Neural progenitor cell (in vitro differentiated cells): ENCODE results near the gene CERT1.

Source experiments
- CTCF ChIP-seq: fragments of 200-600 bp; sonication (generic); IDR thresholded peaks from 2 replicates; pipeline ENCODE4 v1.5.1; 2017; ENCODE audit warnings: antibody characterized with exemption, mild to moderate bottlenecking
- EZH2 ChIP-seq: fragments of 200-600 bp; sonication (generic); IDR thresholded peaks from 2 replicates; pipeline ENCODE4 v1.6.1; 2017; ENCODE audit warnings: antibody characterized with exemption, mild to moderate bottlenecking, moderate library complexity
- EZH2phosphoT487 ChIP-seq: fragments of 200-600 bp; sonication (generic); IDR thresholded peaks from 2 replicates; pipeline ENCODE4 v1.6.1; 2017; ENCODE audit warnings: antibody characterized with exemption

GRCh38 chr5:75529185-75529584, 17.8 kb upstream of the CERT1 start:
- TF ChIP-seq EZH2phosphoT487 = no peak
- TF ChIP-seq CTCF = no peak
- TF ChIP-seq EZH2 = no peak
